Activated CD8-positive, alpha-beta memory T cell treated with anti-CD3 and anti-CD28 coated beads, Interleukin-2, amount 10 ng/mL, durations not matched to agents 7 days and 5 days (primary cell): ENCODE measurements around the gene FAM204A. TPM values are rescaled to one million over a fixed set of nuclear protein-coding genes. Genes with fewer than 3 reads are reported as not detected.

ENCODE experiments used
- ATAC-seq: fragments of 150-1000 bp; cut with Tn5 transposase; one replicate; pipeline ENCODE4 v1.10.0; 2021; ENCODE audit warnings: moderate library complexity
- CTCF ChIA-PET: fragments of 350-600 bp; sonication (Branson Sonifier 250); formaldehyde crosslinking; loops from one replicate; lab custom pipeline; 2021; ENCODE audit warnings: antibody characterized with exemption; lab: Charles Lee
- DNase-seq: peaks from one replicate; pipeline ENCODE4 v3.0.0-alpha.2; 2020
- H3K27ac Mint-ChIP-seq: one replicate; pipeline ENCODE4 v1.8.0; 2021; ENCODE audit warnings: mild to moderate bottlenecking, mixed read lengths
- H3K27me3 Mint-ChIP-seq: one replicate; pipeline ENCODE4 v1.8.0; 2021; ENCODE audit warnings: mixed read lengths
- H3K36me3 Mint-ChIP-seq: one replicate; pipeline ENCODE4 v1.8.0; 2021; ENCODE audit warnings: mild to moderate bottlenecking, mixed read lengths
- H3K4me1 Mint-ChIP-seq: one replicate; pipeline ENCODE4 v1.8.0; 2021; ENCODE audit warnings: mixed read lengths
- H3K4me3 Mint-ChIP-seq: one replicate; pipeline ENCODE4 v1.8.0; 2021; ENCODE audit warnings: mild to moderate bottlenecking, moderate library complexity, mixed read lengths
- H3K9me3 Mint-ChIP-seq: one replicate; pipeline ENCODE4 v1.8.0; 2022; ENCODE audit warnings: low read depth, mixed read lengths
- total RNA-seq, 2 experiments: library from RNA; stranded (reverse); gene quantifications; one replicate each; pipeline ENCODE4 v1.2.3, GENCODE V29; 2021

FAM204A gene
- total RNA-seq, 2 experiments from 2014 or later = 51.7 to 59.7 TPM

- CTCF ChIA-PET = no interaction called here
- H3K9me3 Mint-ChIP-seq = peaks cover 4% of the 10 kb centered on the region
- no peak for ATAC-seq
- H3K27me3 Mint-ChIP-seq = peaks cover 15% of the 10 kb centered on the region
- no peaks in the 10 kb centered on the region for H3K36me3 Mint-ChIP-seq
- H3K4me3 Mint-ChIP-seq = no peak overlapping the region
- DNase-seq = no peak
- no peaks in the 10 kb centered on the region for H3K4me1 Mint-ChIP-seq
- H3K27ac Mint-ChIP-seq = no peak overlapping the region
Measured at GRCh38 chr10:118287076-118287806, 54.9 kb downstream of the FAM204A start.

- CTCF ChIA-PET = no interaction called here
- DNase-seq (no peak), ATAC-seq (no peak)
- peaks cover 4% of the 10 kb centered on the region for H3K9me3 Mint-ChIP-seq
- peaks cover 13% of the 10 kb centered on the region for H3K27me3 Mint-ChIP-seq
- no peaks in the 10 kb centered on the region for H3K36me3 Mint-ChIP-seq
- H3K4me1 Mint-ChIP-seq = no peaks in the 10 kb centered on the region
- H3K4me3 Mint-ChIP-seq = no peak overlapping the region
- no peak overlapping the region for H3K27ac Mint-ChIP-seq
Measured at GRCh38 chr10:118286051-118286838, 55.9 kb downstream of the FAM204A start.

GRCh38 chr10:118282670-118283069, 59.5 kb downstream of the FAM204A start:
- CTCF ChIA-PET = no interaction called here
- DNase-seq (no peak), ATAC-seq (no peak)
- Mint-ChIP-seq H3K27ac (no peak overlapping the region), H3K4me3 (no peak overlapping the region), H3K9me3 (peaks cover 4% of the 10 kb centered on the region), H3K36me3 (no peaks in the 10 kb centered on the region), H3K27me3 (peaks cover 5% of the 10 kb centered on the region), H3K4me1 (no peaks in the 10 kb centered on the region)

GRCh38 chr10:118278649-118279048, 63.5 kb downstream of the FAM204A start:
- ATAC-seq = no peak
- Mint-ChIP-seq H3K27me3 (peaks cover 5% of the 10 kb centered on the region), H3K4me1 (no peaks in the 10 kb centered on the region), H3K36me3 (no peaks in the 10 kb centered on the region), H3K27ac (no peak overlapping the region), H3K9me3 (peaks cover 4% of the 10 kb centered on the region), H3K4me3 (no peak overlapping the region)
- no peak for DNase-seq
- CTCF ChIA-PET = no interaction called here

GRCh38 chr10:118277871-118278270, 64.3 kb downstream of the FAM204A start:
- H3K27me3 Mint-ChIP-seq = peaks cover 5% of the 10 kb centered on the region
- H3K4me3 Mint-ChIP-seq = no peak overlapping the region
- no peak overlapping the region for H3K27ac Mint-ChIP-seq
- CTCF ChIA-PET = no interaction called here
- no peaks in the 10 kb centered on the region for H3K4me1 Mint-ChIP-seq
- peaks cover 2% of the 10 kb centered on the region for H3K9me3 Mint-ChIP-seq
- H3K36me3 Mint-ChIP-seq = no peaks in the 10 kb centered on the region
- ATAC-seq (no peak), DNase-seq (no peak)

- H3K9me3 Mint-ChIP-seq = no peaks in the 10 kb centered on the region
- no peak overlapping the region for H3K4me3 Mint-ChIP-seq
- ATAC-seq (no peak), DNase-seq (no peak)
- H3K27me3 Mint-ChIP-seq = peaks cover 13% of the 10 kb centered on the region
- CTCF ChIA-PET = no interaction called here
- no peaks in the 10 kb centered on the region for H3K36me3 Mint-ChIP-seq
- no peaks in the 10 kb centered on the region for H3K4me1 Mint-ChIP-seq
- H3K27ac Mint-ChIP-seq = no peak overlapping the region
Measured at GRCh38 chr10:118276727-118277126, 65.4 kb downstream of the FAM204A start.

- no peak for DNase-seq
- Mint-ChIP-seq H3K9me3 (no peaks in the 10 kb centered on the region), H3K27me3 (peaks cover 18% of the 10 kb centered on the region), H3K4me1 (no peaks in the 10 kb centered on the region), H3K27ac (no peak overlapping the region), H3K36me3 (no peaks in the 10 kb centered on the region), H3K4me3 (no peak overlapping the region)
- CTCF ChIA-PET = no interaction called here
- ATAC-seq = no peak
Measured at GRCh38 chr10:118276204-118276603, 65.9 kb downstream of the FAM204A start.

GRCh38 chr10:118273662-118274061, 68.5 kb downstream of the FAM204A start:
- no peaks in the 10 kb centered on the region for H3K36me3 Mint-ChIP-seq
- no peak overlapping the region for H3K27ac Mint-ChIP-seq
- ATAC-seq = no peak
- DNase-seq = no peak
- no peaks in the 10 kb centered on the region for H3K4me1 Mint-ChIP-seq
- CTCF ChIA-PET = no interaction called here
- no peak overlapping the region for H3K4me3 Mint-ChIP-seq
- H3K9me3 Mint-ChIP-seq = no peaks in the 10 kb centered on the region
- H3K27me3 Mint-ChIP-seq = peaks cover 34% of the 10 kb centered on the region

- H3K27me3 Mint-ChIP-seq = peaks cover 37% of the 10 kb centered on the region
- H3K27ac Mint-ChIP-seq = no peak overlapping the region
- H3K4me1 Mint-ChIP-seq = no peaks in the 10 kb centered on the region
- ATAC-seq (no peak), DNase-seq (no peak)
- CTCF ChIA-PET = no interaction called here
- no peak overlapping the region for H3K4me3 Mint-ChIP-seq
- no peaks in the 10 kb centered on the region for H3K36me3 Mint-ChIP-seq
- no peaks in the 10 kb centered on the region for H3K9me3 Mint-ChIP-seq
Measured at GRCh38 chr10:118272767-118273166, 69.4 kb downstream of the FAM204A start.

- H3K4me3 Mint-ChIP-seq = no peak overlapping the region
- H3K27me3 Mint-ChIP-seq = peaks cover 40% of the 10 kb centered on the region
- CTCF ChIA-PET = no interaction called here
- no peaks in the 10 kb centered on the region for H3K36me3 Mint-ChIP-seq
- ATAC-seq (no peak), DNase-seq (no peak)
- H3K9me3 Mint-ChIP-seq = no peaks in the 10 kb centered on the region
- H3K27ac Mint-ChIP-seq = no peak overlapping the region
- H3K4me1 Mint-ChIP-seq = no peaks in the 10 kb centered on the region
Measured at GRCh38 chr10:118272149-118272721, 69.9 kb downstream of the FAM204A start.

- CTCF ChIA-PET = interaction anchor here (0.7 kb wide), 1 partner anchor 188 kb away, joined by 3 read pairs; no protein-coding TSS in a partner anchor
- H3K4me3 Mint-ChIP-seq = no peak overlapping the region
- no peak for DNase-seq
- H3K9me3 Mint-ChIP-seq = no peaks in the 10 kb centered on the region
- H3K36me3 Mint-ChIP-seq = no peaks in the 10 kb centered on the region
- no peak for ATAC-seq
- H3K27ac Mint-ChIP-seq = no peak overlapping the region
- H3K4me1 Mint-ChIP-seq = no peaks in the 10 kb centered on the region
- peaks cover 46% of the 10 kb centered on the region for H3K27me3 Mint-ChIP-seq
Measured at GRCh38 chr10:118271671-118272070, 70.5 kb downstream of the FAM204A start.

- H3K4me3 Mint-ChIP-seq = no peak overlapping the region
- no peak for ATAC-seq
- H3K9me3 Mint-ChIP-seq = no peaks in the 10 kb centered on the region
- no peak for DNase-seq
- no peaks in the 10 kb centered on the region for H3K4me1 Mint-ChIP-seq
- H3K27me3 Mint-ChIP-seq = peaks cover 64% of the 10 kb centered on the region
- H3K36me3 Mint-ChIP-seq = no peaks in the 10 kb centered on the region
- H3K27ac Mint-ChIP-seq = no peak overlapping the region
- CTCF ChIA-PET = no interaction called here
Measured at GRCh38 chr10:118266098-118266748, 75.9 kb downstream of the FAM204A start.

GRCh38 chr10:118264838-118265470, 77.2 kb downstream of the FAM204A start:
- H3K27ac Mint-ChIP-seq = no peak overlapping the region
- no peak overlapping the region for H3K4me3 Mint-ChIP-seq
- ATAC-seq (no peak), DNase-seq (no peak)
- H3K9me3 Mint-ChIP-seq = no peaks in the 10 kb centered on the region
- CTCF ChIA-PET = interaction anchor here (1.2 kb wide), 1 partner anchor 195 kb away, joined by 3 read pairs; no protein-coding TSS in a partner anchor
- no peaks in the 10 kb centered on the region for H3K4me1 Mint-ChIP-seq
- H3K36me3 Mint-ChIP-seq = no peaks in the 10 kb centered on the region
- peaks cover 55% of the 10 kb centered on the region for H3K27me3 Mint-ChIP-seq
